ENCODE data around the gene RBM20. TPM values are rescaled to one million over a fixed set of nuclear protein-coding genes. Genes with fewer than 3 reads are reported as not detected.

Gene RBM20
- polyA plus RNA-seq, 1 donor (not counting 4 experiments of a cell fraction or from before 2014, with no cell fraction given), result 0.01 TPM

- H2AFZ ChIP-seq (ENCODE audit: control insufficient read depth, low read length), result no peak overlapping the region
- peaks cover 4% of the 10 kb centered on the region for H3K4me1 ChIP-seq (ENCODE audit: control insufficient read depth, extremely low read depth, insufficient read depth, low read length)
- peaks cover 3% of the 10 kb centered on the region for H3K27me3 ChIP-seq (ENCODE audit: control insufficient read depth, extremely low read depth, insufficient read depth, low read length)
- H3K9me3 ChIP-seq (ENCODE audit: control insufficient read depth, low read depth, low read length), result no peaks in the 10 kb centered on the region
- no peaks in the 10 kb centered on the region for H3K9me1 ChIP-seq (ENCODE audit: control insufficient read depth, extremely low read depth, insufficient read depth, low read length)
- no peaks in the 10 kb centered on the region for H4K20me1 ChIP-seq (ENCODE audit: control insufficient read depth, extremely low read depth, insufficient read depth, low read length)
- H3K79me2 ChIP-seq (ENCODE audit: control insufficient read depth, insufficient read depth, low read length), result no peaks in the 10 kb centered on the region
- H3K27ac ChIP-seq (ENCODE audit: control insufficient read depth, insufficient read depth, low read length), result no peak overlapping the region
- no peak overlapping the region for H3K4me3 ChIP-seq (ENCODE audit: control insufficient read depth in 2 of 3, extremely low read depth in 1 of 3, insufficient read depth in 2 of 3, low read depth in 1 of 3, low read length in 3 of 3)
- dilution Hi-C loops (cut with MboI; ENCODE audit: extremely low pct_ligation_motif_present, low sequenced_read_pairs), result no loop called here
- no peak overlapping the region for H3K9ac ChIP-seq (ENCODE audit: control insufficient read depth, extremely low read depth, insufficient read depth, low read length)
- no peaks in the 10 kb centered on the region for H3K36me3 ChIP-seq (ENCODE audit: control insufficient read depth in 2 of 2, extremely low read depth in 1 of 2, insufficient read depth in 2 of 2, low read length in 2 of 2)
- TF ChIP-seq CTCF (optimal IDR thresholded peaks at IDR 0.05 in 1 of 3, IDR thresholded peaks at IDR 0.05 in 1 of 3, conservative IDR thresholded peaks at IDR 0.05 in 1 of 3; ENCODE audit: extremely low read depth in 1 of 3, insufficient read depth in 2 of 3, low read length in 3 of 3) (no peak), EZH2 (IDR thresholded peaks at IDR 0.05; ENCODE audit: low read length) (no peak)
- DNase-seq (ENCODE audit: low read depth, low spot score), result no peak
- no peak overlapping the region for H3K4me2 ChIP-seq (ENCODE audit: control insufficient read depth, extremely low read depth, insufficient read depth, low read depth, low read length)
- FAIRE-seq, result no peak
Measured at GRCh38 chr10:110612629-110613028, 31.5 kb upstream of the RBM20 start.

- no peak for DNase-seq (ENCODE audit: low read depth, low spot score)
- Histone ChIP-seq H3K9ac (ENCODE audit: control insufficient read depth, extremely low read depth, insufficient read depth, low read length) (no peak overlapping the region), H4K20me1 (ENCODE audit: control insufficient read depth, extremely low read depth, insufficient read depth, low read length) (no peaks in the 10 kb centered on the region), H3K27me3 (ENCODE audit: control insufficient read depth, extremely low read depth, insufficient read depth, low read length) (peaks cover 3% of the 10 kb centered on the region), H3K27ac (ENCODE audit: control insufficient read depth, insufficient read depth, low read length) (no peak overlapping the region), H3K4me1 (ENCODE audit: control insufficient read depth, extremely low read depth, insufficient read depth, low read length) (peaks cover under 1% of the 10 kb centered on the region), H3K9me3 (ENCODE audit: control insufficient read depth, low read depth, low read length) (no peaks in the 10 kb centered on the region), H3K79me2 (ENCODE audit: control insufficient read depth, insufficient read depth, low read length) (no peaks in the 10 kb centered on the region), H2AFZ (ENCODE audit: control insufficient read depth, low read length) (no peak overlapping the region), H3K9me1 (ENCODE audit: control insufficient read depth, extremely low read depth, insufficient read depth, low read length) (no peaks in the 10 kb centered on the region), H3K36me3 (ENCODE audit: control insufficient read depth in 2 of 2, extremely low read depth in 1 of 2, insufficient read depth in 2 of 2, low read length in 2 of 2) (no peaks in the 10 kb centered on the region), H3K4me3 (ENCODE audit: control insufficient read depth in 2 of 3, extremely low read depth in 1 of 3, insufficient read depth in 2 of 3, low read depth in 1 of 3, low read length in 3 of 3) (no peak overlapping the region), H3K4me2 (ENCODE audit: control insufficient read depth, extremely low read depth, insufficient read depth, low read depth, low read length) (no peak overlapping the region)
- dilution Hi-C loops (cut with MboI; ENCODE audit: extremely low pct_ligation_motif_present, low sequenced_read_pairs), result no loop called here
- FAIRE-seq, result no peak
- TF ChIP-seq CTCF (optimal IDR thresholded peaks at IDR 0.05 in 1 of 3, IDR thresholded peaks at IDR 0.05 in 1 of 3, conservative IDR thresholded peaks at IDR 0.05 in 1 of 3; ENCODE audit: extremely low read depth in 1 of 3, insufficient read depth in 2 of 3, low read length in 3 of 3) (no peak), EZH2 (IDR thresholded peaks at IDR 0.05; ENCODE audit: low read length) (no peak)
Measured at GRCh38 chr10:110613341-110613995, 30.7 kb upstream of the RBM20 start.

Measured in keratinocyte (primary cell).